GM20431 (cell line): Measurements from ENCODE around the gene GJA5.

ENCODE experiments used
- in situ Hi-C: fragments of 300-500 bp; cut with MseI, MboI; formaldehyde crosslinking; loops from one replicate; pipeline ENCODE4 v1.15.0; 2020; ENCODE audit warnings: low sequenced_read_pairs; ENCODE audit not compliant: unreplicated experiment

Gene GJA5

GRCh38 chr1:147760481-147761260, at the start of gene GJA5:
Gene GJA5, minus strand, starts transcription at chr1:147760602. Its CDS starts 1,364 bp downstream, at chr1:147759238.
- in situ Hi-C loops, result no loop called here

GRCh38 chr1:147809236-147809635, 48.8 kb upstream of the GJA5 start:
- in situ Hi-C loops, result no loop called here

- in situ Hi-C loops, result no loop called here
Measured at GRCh38 chr1:147808025-147808424, 47.6 kb upstream of the GJA5 start.

- in situ Hi-C loops, result no loop called here
Measured at GRCh38 chr1:147807405-147807804, 47.0 kb upstream of the GJA5 start.

GRCh38 chr1:147804942-147805723, 44.7 kb upstream of the GJA5 start:
- in situ Hi-C loops, result no loop called here

- in situ Hi-C loops, result no loop called here
Measured at GRCh38 chr1:147800804-147801203, 40.4 kb upstream of the GJA5 start.

- in situ Hi-C loops, result no loop called here
Measured at GRCh38 chr1:147798731-147799130, 38.3 kb upstream of the GJA5 start.

- in situ Hi-C loops, result no loop called here
Measured at GRCh38 chr1:147794570-147794969, 34.2 kb upstream of the GJA5 start.

- in situ Hi-C loops, result no loop called here
Measured at GRCh38 chr1:147791876-147792275, 31.5 kb upstream of the GJA5 start.

GRCh38 chr1:147787765-147788164, 27.4 kb upstream of the GJA5 start:
- in situ Hi-C loops, result no loop called here

GRCh38 chr1:147786536-147786935, 26.1 kb upstream of the GJA5 start:
- in situ Hi-C loops, result no loop called here

- in situ Hi-C loops, result no loop called here
Measured at GRCh38 chr1:147785794-147786506, 25.5 kb upstream of the GJA5 start.

- in situ Hi-C loops, result no loop called here
Measured at GRCh38 chr1:147784941-147785340, 24.5 kb upstream of the GJA5 start.

GRCh38 chr1:147781056-147781471, 20.7 kb upstream of the GJA5 start:
- in situ Hi-C loops, result no loop called here

GRCh38 chr1:147777694-147778093, 17.3 kb upstream of the GJA5 start:
- in situ Hi-C loops, result no loop called here

GRCh38 chr1:147773215-147773715, 12.9 kb upstream of the GJA5 start:
- in situ Hi-C loops, result no loop called here

GRCh38 chr1:147772570-147772969, 12.2 kb upstream of the GJA5 start:
- in situ Hi-C loops, result no loop called here

GRCh38 chr1:147771226-147772125, 11.1 kb upstream of the GJA5 start:
- in situ Hi-C loops, result no loop called here

GRCh38 chr1:147769106-147769505, 8.7 kb upstream of the GJA5 start:
- in situ Hi-C loops, result no loop called here

GRCh38 chr1:147768582-147768981, 8.2 kb upstream of the GJA5 start:
- in situ Hi-C loops, result no loop called here
